GM18498 (cell line): ENCODE results near the gene MYCBP2.

Experiments used
- ATAC-seq: cut with Tn5 transposase; IDR thresholded peaks from one replicate; pipeline ENCODE4 v1.9.1; 2021; ENCODE audit warnings: mild to moderate bottlenecking, moderate library complexity; ENCODE audit not compliant: unreplicated experiment

Gene MYCBP2

DNA sequence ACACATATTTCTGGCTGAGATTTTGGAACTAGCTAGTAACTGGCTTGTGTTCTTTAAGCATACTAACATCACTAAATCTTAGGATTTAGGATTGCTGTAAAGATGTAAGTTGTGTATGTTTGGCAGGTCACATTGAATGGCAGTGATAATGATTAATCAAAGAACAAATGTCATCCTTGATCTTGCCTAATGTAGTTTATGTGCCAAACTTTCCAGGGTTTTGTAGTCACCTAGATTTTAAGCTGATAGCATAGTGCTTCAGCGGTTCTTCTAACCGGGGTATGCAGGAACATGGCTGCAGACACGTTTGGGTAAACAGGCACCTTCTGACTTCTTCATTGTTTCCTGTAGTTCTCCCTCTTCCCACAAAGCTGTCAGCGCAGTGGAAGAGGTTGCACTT lies 325.4 kb downstream of the MYCBP2 start:
- no peak for ATAC-seq

DNA sequence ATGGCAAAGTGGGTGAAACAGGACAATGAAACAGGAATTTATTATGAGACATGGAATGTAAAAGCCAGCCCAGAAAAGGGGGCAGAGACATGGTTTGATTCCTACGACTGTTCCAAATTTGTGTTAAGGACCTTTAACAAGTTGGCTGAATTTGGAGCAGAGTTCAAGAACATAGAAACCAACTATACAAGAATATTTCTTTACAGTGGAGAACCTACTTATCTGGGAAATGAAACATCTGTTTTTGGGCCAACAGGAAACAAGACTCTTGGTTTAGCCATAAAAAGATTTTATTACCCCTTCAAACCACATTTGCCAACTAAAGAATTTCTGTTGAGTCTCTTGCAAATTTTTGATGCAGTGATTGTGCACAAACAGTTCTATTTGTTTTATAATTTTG lies 326.4 kb downstream of the MYCBP2 start:
- no peak for ATAC-seq
